K562 treated with DMSO at 1 percent for 4 hours (cell line): ENCODE results near the gene RDH14. TPM values are rescaled to one million over a fixed set of nuclear protein-coding genes. Genes with fewer than 3 reads are reported as not detected.

Experiments
- total RNA-seq: library from RNA; unstranded; fragments of 300-600 nt; gene quantifications from 2 replicates; pipeline ENCODE4 v1.2.3, GENCODE V29; 2022; ENCODE audit not compliant: insufficient read depth

RDH14 gene
- 11.7 and 12.3 TPM in 2 replicates for total RNA-seq

GRCh38 chr2:18560031-18560796, at the start of gene RDH14:
Gene RDH14, minus strand, starts transcription at chr2:18560653. Its CDS starts 81 bp downstream, at chr2:18560572.

GRCh38 chr2:18589354-18589753, 28.9 kb upstream of the RDH14 start, which contains the start of gene NT5C1B:
Gene NT5C1B, minus strand, starts transcription at chr2:18589569. Its CDS starts 101 bp downstream, at chr2:18589468.

Other genes with a start within 250 kb of the RDH14 start
- gene NT5C1B, start 28.9 kb upstream of the RDH14 start, total RNA-seq = not detected in 2 replicates